Measurements from ENCODE around the gene NTM. TPM values are rescaled to one million over a fixed set of nuclear protein-coding genes. Genes with fewer than 3 reads are reported as not detected.

NTM gene
- total and polyA plus RNA-seq, 2 of the 8 experiments (the other 6 are each of a cell fraction or from before 2014, with no cell fraction given) = 13.4 to 20.0 TPM

DNA sequence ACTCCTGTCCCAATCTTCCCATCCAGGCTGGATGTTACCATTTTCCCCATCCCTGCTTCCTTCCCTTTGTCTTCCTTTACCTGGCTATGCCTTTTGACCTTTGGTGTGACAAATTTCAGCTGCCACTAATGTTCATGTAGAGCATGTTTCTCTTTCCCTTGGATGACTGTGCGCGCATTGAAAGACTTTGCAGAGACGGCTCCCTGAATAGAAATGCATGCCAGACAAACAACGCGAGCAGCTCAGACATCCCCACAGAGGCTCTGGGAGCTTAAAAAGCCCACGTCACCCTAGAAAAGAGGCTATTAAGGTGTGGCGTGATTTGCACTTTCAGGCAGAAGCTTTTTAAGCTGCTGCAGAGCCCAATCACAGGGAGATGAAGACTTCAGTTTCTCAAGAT is 202.0 kb downstream of the NTM start (continued):
- TF ChIP-seq BRCA1 (IDR thresholded peaks at IDR 0.05; ENCODE audit: low read depth, low read length) (no peak), NRF1 (IDR thresholded peaks at IDR 0.05; ENCODE audit: low read depth, low read length) (no peak), KDM5A (IDR thresholded peaks at IDR 0.05; ENCODE audit: low read length) (no peak), SIN3A (conservative IDR thresholded peaks at IDR 0.05 in 1 of 2, IDR thresholded peaks at IDR 0.05 in 1 of 2; ENCODE audit: low read depth in 1 of 2, low read length in 2 of 2) (no peak)
- TF ChIP-seq, protein P1, sequence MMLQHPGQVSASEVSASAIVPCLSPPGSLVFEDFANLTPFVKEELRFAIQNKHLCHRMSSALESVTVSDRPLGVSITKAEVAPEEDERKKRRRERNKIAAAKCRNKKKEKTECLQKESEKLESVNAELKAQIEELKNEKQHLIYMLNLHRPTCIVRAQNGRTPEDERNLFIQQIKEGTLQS (IDR thresholded peaks at IDR 0.05; ENCODE audit: insufficient read depth, low read depth, low read length) = no peak
